NOMO-1 (cell line): ENCODE results near the gene REL.
"Not testable (repeated sequence)": the region's sequence is repeated elsewhere in the genome, so short reads cannot be mapped to it uniquely, and the experiment has no call there.

Experiments used
- DNase-seq, 2 experiments: peaks; one replicate each; lab custom pipeline; 2025; ENCODE audit not compliant: unreplicated experiment in 2 of 2; lab: John Stamatoyannopoulos, UW

Gene REL

GRCh38 chr2:60906395-60906794 lies 25.0 kb downstream of the REL start:
- DNase-seq = no peak

GRCh38 chr2:60907329-60907728 lies 26.0 kb downstream of the REL start:
- no peak for DNase-seq

GRCh38 chr2:60925994-60926740 lies 44.8 kb downstream of the REL start:
- DNase-seq = peak in 1 of 2 experiments; percentile 21

- peak; percentile 91 to 96 for DNase-seq
These were observed 45.6 kb downstream of the REL start for GRCh38 chr2:60926741-60927552.

- DNase-seq = not testable (repeated sequence)
These were observed 50.7 kb downstream of the REL start for GRCh38 chr2:60932061-60932460.

GRCh38 chr2:60932954-60933353 lies 51.6 kb downstream of the REL start:
- DNase-seq = no peak

- DNase-seq = no peak
These were observed 52.9 kb downstream of the REL start for GRCh38 chr2:60934165-60934722.

- DNase-seq = no peak
These were observed 55.4 kb downstream of the REL start for GRCh38 chr2:60936757-60937156.

- no peak for DNase-seq
These were observed 56.9 kb downstream of the REL start for GRCh38 chr2:60938301-60938700.

- DNase-seq = no peak
These were observed 58.2 kb downstream of the REL start for GRCh38 chr2:60939622-60940021.

GRCh38 chr2:60945341-60945740 lies 64.0 kb downstream of the REL start:
- no peak for DNase-seq

GRCh38 chr2:60947056-60947455 lies 65.7 kb downstream of the REL start:
- DNase-seq = no peak

GRCh38 chr2:60948161-60948560 lies 66.8 kb downstream of the REL start:
- no peak for DNase-seq

- no peak for DNase-seq
These were observed 67.7 kb downstream of the REL start for GRCh38 chr2:60948926-60949579.

- no peak for DNase-seq
These were observed 72.8 kb downstream of the REL start for GRCh38 chr2:60954139-60954538.

- DNase-seq = no peak
These were observed 75.8 kb downstream of the REL start for GRCh38 chr2:60957224-60957623.

GRCh38 chr2:60957643-60958042 lies 76.3 kb downstream of the REL start:
- DNase-seq = no peak

GRCh38 chr2:60958361-60958760 lies 77.0 kb downstream of the REL start:
- DNase-seq = no peak

- DNase-seq = no peak
These were observed 77.4 kb downstream of the REL start for GRCh38 chr2:60958800-60959199.

- DNase-seq = no peak
These were observed 78.1 kb downstream of the REL start for GRCh38 chr2:60959501-60959900.

GRCh38 chr2:60960706-60961105 lies 79.3 kb downstream of the REL start:
- no peak for DNase-seq
